ENCODE measurements around the gene SLC37A1.

GRCh38 chr21:42586406-42586805 is 72.8 kb downstream of the SLC37A1 start:
- TF ChIP-seq CTCF (conservative IDR thresholded peaks at IDR 0.05; ENCODE audit: low read depth, low read length) (no peak), EZH2phosphoT487 (IDR thresholded peaks at IDR 0.05; ENCODE audit: borderline replicate concordance, low read length) (no peak)
